Prostate gland (tissue), 2 donors: ENCODE results near the gene GABRB3. TPM values are rescaled to one million over a fixed set of nuclear protein-coding genes. Genes with fewer than 3 reads are reported as not detected.
A peak's percentile ranks its signal among the peaks of the same experiment; 100 is the strongest.

ENCODE experiments used
- DNase-seq: peaks from one replicate; pipeline ENCODE4 v3.0.0-alpha.2; 2019; ENCODE audit warnings: low spot score
- H3K27ac ChIP-seq, 2 donors: fragments of 200-600 bp; sonication (generic); 2 replicates each; pipeline ENCODE4 v1.5.1; 2017 to 2019
- H3K27me3 ChIP-seq: fragments of 200-600 bp; sonication (generic); replicated peaks from 2 replicates; pipeline ENCODE4 v1.5.1; 2019; ENCODE audit not compliant: insufficient read depth
- H3K36me3 ChIP-seq, 2 donors: fragments of 200-600 bp; sonication (generic); 1 replicate in 1 of 2; 2 replicates in 1 of 2; pipeline versions ENCODE4 v1.5.1 to v1.8.1; 2017 to 2019
- H3K4me1 ChIP-seq: fragments of 200-600 bp; sonication (generic); replicated peaks from 2 replicates; pipeline ENCODE4 v1.5.1; 2019
- H3K4me3 ChIP-seq, 2 donors: fragments of 200-600 bp; sonication (generic); 2 replicates each; pipeline ENCODE4 v1.5.1; 2017 to 2019
- H3K9me3 ChIP-seq: fragments of 200-600 bp; sonication (generic); 2 replicates; pipeline ENCODE4 v1.5.1; 2017
- CTCF ChIP-seq, 4 experiments: fragments of 200-600 bp in 2 of 4; fragments of 450-650 bp in 2 of 4; sonication (generic) in 2 of 4; IDR thresholded peaks; 1 replicate in 3 of 4; 2 replicates in 1 of 4; pipeline ENCODE4 v1.5.1; 2016 to 2019; ENCODE audit warnings: antibody characterized with exemption in 4 of 4, mild to moderate bottlenecking in 2 of 4, moderate library complexity in 2 of 4
- POLR2A ChIP-seq: fragments of 450-650 bp; IDR thresholded peaks from one replicate; pipeline ENCODE4 v1.6.1; 2016; ENCODE audit warnings: antibody characterized with exemption, mild to moderate bottlenecking
- POLR2AphosphoS5 ChIP-seq: sonication (generic); formaldehyde crosslinking; IDR thresholded peaks from one replicate; pipeline ENCODE4 v1.6.1; 2017; ENCODE audit warnings: antibody characterized with exemption
- WGBS: methylation state at CpG from one replicate; pipeline ENCODE4 v1.1.5; 2018; 5-methylcytosine and 5-hydroxymethylcytosine counted together
- intact Hi-C: fragments of 100-400 bp; cut with DNase I; formaldehyde crosslinking; loops from one replicate; pipeline ENCODE4 v1.14.2; 2022
- total RNA-seq, 2 donors: library from RNA; depleted of rRNA; stranded (reverse); fragments of >200 nt; gene quantifications; one replicate each; pipeline ENCODE4 v1.1.0, GENCODE V29; 2016

Gene GABRB3
- total RNA-seq, 2 donors from 2014 or later: 10.3 to 12.4 TPM

DNA sequence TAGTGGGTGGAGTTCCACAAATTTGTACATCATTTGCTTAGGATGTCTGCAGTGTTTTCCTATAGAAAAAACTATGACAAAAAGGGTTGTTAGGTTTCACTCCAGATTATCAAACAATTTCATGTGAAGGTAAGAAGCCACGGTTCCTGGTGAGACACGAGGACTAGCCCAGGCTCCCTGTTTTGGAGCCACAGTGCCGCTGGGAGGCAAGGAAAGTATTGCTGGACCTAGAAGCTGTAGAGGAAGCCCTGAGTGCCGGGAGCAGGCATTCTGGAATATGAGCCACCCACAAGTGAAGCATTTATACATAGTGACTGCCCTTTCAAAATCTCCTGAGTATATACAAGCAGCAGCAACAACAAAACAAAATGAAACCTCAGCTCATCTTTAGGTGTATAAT, 142.0 kb downstream of the GABRB3 start:
- intact Hi-C loops: no loop called here
- DNase-seq: no peak
- Histone ChIP-seq H3K27ac (no peak overlapping the region), H3K9me3 (no peaks in the 10 kb centered on the region), H3K4me1 (no peaks in the 10 kb centered on the region), H3K27me3 (no peaks in the 10 kb centered on the region), H3K4me3 (no peak overlapping the region), H3K36me3 (no peaks in the 10 kb centered on the region)
- WGBS: 50% methylated on average over 4 of the region's 4 CpGs
- TF ChIP-seq POLR2A (no peak), POLR2AphosphoS5 (no peak), CTCF (IDR thresholded peaks at IDR 0.05) (no peak)

- peak; percentile 24 for TF ChIP-seq POLR2AphosphoS5
- TF ChIP-seq POLR2A: no peak
- peak overlapping the region; percentile 18 to 23 for H3K4me3 ChIP-seq
- H3K4me1 ChIP-seq: no peaks in the 10 kb centered on the region
- H3K36me3 ChIP-seq: no peaks in the 10 kb centered on the region
- H3K27ac ChIP-seq: peak overlapping the region; percentile 14 to 61
- intact Hi-C loops: no loop called here
- DNase-seq: peak; percentile 80
- 81% methylated on average over 41 of the region's 41 CpGs for WGBS
- no peaks in the 10 kb centered on the region for H3K9me3 ChIP-seq
- no peaks in the 10 kb centered on the region for H3K27me3 ChIP-seq
These were observed 143.9 kb downstream of the GABRB3 start for GRCh38 chr15:26628879-26629529.

DNA sequence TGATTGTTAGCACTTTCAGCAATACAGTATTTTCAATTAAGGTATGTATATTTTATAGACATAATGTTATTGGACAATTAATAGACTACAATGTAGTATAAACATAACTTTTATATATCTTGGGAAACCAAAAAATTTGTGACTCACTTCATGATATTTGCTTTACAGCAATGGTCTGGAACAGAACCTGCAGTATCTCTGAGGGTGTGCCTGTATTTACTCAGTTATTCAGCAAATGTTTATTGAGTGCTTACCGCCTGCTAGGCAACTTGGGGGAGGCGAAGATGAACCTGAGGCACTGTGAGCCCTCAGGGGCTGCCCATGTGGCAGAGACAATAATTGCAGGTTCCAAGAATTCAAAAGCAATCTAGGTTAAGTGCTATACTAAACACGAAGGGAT, 144.8 kb downstream of the GABRB3 start:
- TF ChIP-seq CTCF (IDR thresholded peaks at IDR 0.05) (no peak), POLR2AphosphoS5 (peak; percentile 59)
- no peaks in the 10 kb centered on the region for H3K9me3 ChIP-seq
- no peaks in the 10 kb centered on the region for H3K27me3 ChIP-seq
- H3K4me1 ChIP-seq: no peaks in the 10 kb centered on the region
- H3K27ac ChIP-seq: peak overlapping the region in 1 of 2 donors; percentile 61
- DNase-seq: peak; percentile 36
- no peaks in the 10 kb centered on the region for H3K36me3 ChIP-seq
- intact Hi-C loops: no loop called here
- H3K4me3 ChIP-seq: peak overlapping the region; percentile 18 to 23
- WGBS: 66% methylated on average over 3 of the region's 3 CpGs

GRCh38 chr15:26624128-26624527, 148.7 kb downstream of the GABRB3 start:
- intact Hi-C loops: no loop called here

GRCh38 chr15:26623071-26623470, 149.8 kb downstream of the GABRB3 start:
- intact Hi-C loops: no loop called here
- no peaks in the 10 kb centered on the region for H3K27me3 ChIP-seq
- whole genome bisulfite sequencing: 81% methylated on average over 9 of the region's 9 CpGs
- no peak overlapping the region for H3K4me3 ChIP-seq
- H3K4me1 ChIP-seq: no peaks in the 10 kb centered on the region
- no peak for DNase-seq
- no peak for TF ChIP-seq POLR2AphosphoS5
- TF ChIP-seq CTCF (IDR thresholded peaks at IDR 0.05): no peak
- no peak for TF ChIP-seq POLR2A
- no peaks in the 10 kb centered on the region for H3K36me3 ChIP-seq
- no peaks in the 10 kb centered on the region for H3K9me3 ChIP-seq
- no peak overlapping the region for H3K27ac ChIP-seq

More at GRCh38 chr15:26624128-26624527, 148.7 kb downstream of the GABRB3 start:
- TF ChIP-seq POLR2AphosphoS5 (no peak), CTCF (IDR thresholded peaks at IDR 0.05) (no peak), POLR2A (no peak)
- Histone ChIP-seq H3K4me3 (no peak overlapping the region), H3K4me1 (no peaks in the 10 kb centered on the region), H3K9me3 (no peaks in the 10 kb centered on the region), H3K36me3 (no peaks in the 10 kb centered on the region), H3K27ac (no peak overlapping the region), H3K27me3 (no peaks in the 10 kb centered on the region)
- no peak for DNase-seq
- WGBS: 93% methylated on average over 17 of the region's 17 CpGs
